Heart left ventricle (tissue), 16 donors: ENCODE data around the gene B4GALNT3. TPM values are rescaled to one million over a fixed set of nuclear protein-coding genes. Genes with fewer than 3 reads are reported as not detected.

Experiments used
- ATAC-seq, 4 donors: fragments of 200-7000 bp; cut with Tn5 transposase; one replicate each; pipeline ENCODE4 v1.9.1; 2020 to 2022; ENCODE audit warnings: moderate library complexity in 4 of 4, mild to moderate bottlenecking in 3 of 4, moderate number of reproducible peaks in 1 of 4
- DNase-seq, 5 donors: peaks; one replicate each; pipeline ENCODE4 v3.0.0-alpha.2; 2020
- H3K27ac ChIP-seq, 12 donors: fragments of 200-600 bp; sonication (generic) in 4 of 12; one replicate each; pipeline versions ENCODE4 v1.5.0 to v1.8.0; 2016 to 2022; ENCODE audit warnings: mild to moderate bottlenecking in 2 of 12
- H3K27me3 ChIP-seq, 9 donors: fragments of 200-600 bp; sonication (generic) in 2 of 9; one replicate each; pipeline versions ENCODE4 v1.5.1 to v1.8.0; 2016 to 2022; ENCODE audit warnings: mild to moderate bottlenecking in 3 of 9
- H3K36me3 ChIP-seq, 9 donors: fragments of 200-600 bp; sonication (generic) in 2 of 9; one replicate each; pipeline versions ENCODE4 v1.5.0 to v1.8.0; 2018 to 2022; ENCODE audit warnings: mild to moderate bottlenecking in 2 of 9
- H3K4me1 ChIP-seq, 12 donors: fragments of 200-600 bp; sonication (generic) in 4 of 12; one replicate each; pipeline versions ENCODE4 v1.5.0 to v1.8.0; 2016 to 2022; ENCODE audit warnings: mild to moderate bottlenecking in 3 of 12
- H3K4me3 ChIP-seq, 12 donors: fragments of 200-600 bp; sonication (generic) in 4 of 12; one replicate each; pipeline versions ENCODE4 v1.5.0 to v1.8.0; 2017 to 2022; ENCODE audit warnings: mild to moderate bottlenecking in 9 of 12, moderate library complexity in 4 of 12
- H3K9me3 ChIP-seq, 12 donors: fragments of 200-600 bp; sonication (generic) in 4 of 12; one replicate each; pipeline versions ENCODE4 v1.5.0 to v1.8.0; 2016 to 2022; ENCODE audit warnings: mild to moderate bottlenecking in 1 of 12
- CTCF ChIP-seq, 12 donors: fragments of 200-600 bp; sonication (generic) in 4 of 12; IDR thresholded peaks; one replicate each; pipeline versions ENCODE4 v1.5.0 to v1.8.0; 2018 to 2022; ENCODE audit warnings: antibody characterized with exemption in 12 of 12, mild to moderate bottlenecking in 5 of 12
- POLR2A ChIP-seq, 2 donors: fragments of 450-650 bp; IDR thresholded peaks; one replicate each; pipeline ENCODE4 v1.6.1; 2017; ENCODE audit warnings: antibody characterized with exemption in 2 of 2, mild to moderate bottlenecking in 2 of 2, moderate library complexity in 2 of 2
- WGBS, 4 donors: extraction: QIAGEN DNeasy Blood & Tissue Kit in 2 of 4; methylation state at CpG; one replicate each; pipeline versions ENCODE4 v1.1.5 to v1.1.7; 2013 to 2018; 5-methylcytosine and 5-hydroxymethylcytosine counted together
- intact Hi-C, 10 donors: fragments of 100-400 bp; cut with DNase I; formaldehyde crosslinking; loops; one replicate each; pipeline versions ENCODE4 v1.11.1 to v1.14.2; 2022
- polyA plus RNA-seq, 2 donors: library from polyadenylated mRNA; stranded (reverse); fragments of 200-250 nt; gene quantifications; one replicate each; pipeline ENCODE4 v1.2.3, GENCODE V29; 2013
- total RNA-seq, 9 donors: library from RNA; depleted of rRNA in 2 of 9; stranded (reverse); fragments of >200 nt in 2 of 9; fragmentation: NEBNext Ultra II Directional in 3 of 9; extraction: Animal tissue kit (Norgen Biotek cat#: 25700) in 3 of 9; gene quantifications; one replicate each; pipeline versions ENCODE4 v1.1.0 to v1.2.4, GENCODE V29; 2016 to 2023
- donor health status: ischemic (EF 13 %, LVEDD 7.1; RV severe dilation, severe dysfunction).
- donor health status: healthy with polysubstance abuse.
- donor health status: DM: no; HTN: yes; CAD: no.
- donor health status: DM: no; HTN: no; CAD: no.
- donor health status: ischemic (EF 25% LVEDD 6.9; RV normal size, moderate dysfunction).
- donor health status: ischemic (EF 25% LVEDD 5.7; RV mildly dilated, moderate dysfunction).
- donor health status: healthy.
- donor health status: DM: yes; HTN: yes; CAD: no.
- donor health status: ischemic (EF 35%, LVEDD 5.7; RV mildly dilated, moderate dysfunction).
- donor health status: nonischemic (EF 11% LVEDD 7.7; RV severe dilation, severe dysfunction).
- donor health status: DM: yes; HTN: yes; CAD: no.
- donor health status: PGD.
- donor health status: ischemic (EF 29% LVEDD 5.4; RV normal size, mild dysfunction).
- donor health status: nonischemic (EF 23%, LVEDD 6.1; RV moderate dilation, normal function).

The B4GALNT3 gene
- total and polyA plus RNA-seq, 11 donors, result 19.3 to 59.4 (median 34.1) TPM

- intact Hi-C loops, result loop anchor here in 9 of 10 donors (2.0 to 10.0 kb wide), 12 partner anchors 70 to 1032 kb away; partner anchors contain the start of genes FBXL14 (in 1 of the 9), RAD52 (in 1 of the 9) and WNK1 (in 1 of the 9)
- Histone ChIP-seq H3K4me3 (no peak overlapping the region), H3K4me1 (peaks cover 10 to 63% (median 53%) of the 10 kb centered on the region in 12 donors)
These were observed 112.8 kb downstream of the B4GALNT3 start for GRCh38 chr12:572532-572899.

GRCh38 chr12:573232-573631, 113.5 kb downstream of the B4GALNT3 start:
- intact Hi-C loops, result loop anchor here in 9 of 10 donors (2.0 to 10.0 kb wide), 12 partner anchors 69 to 1032 kb away; partner anchors contain the start of genes FBXL14 (in 1 of the 9), RAD52 (in 1 of the 9) and WNK1 (in 1 of the 9)
- DNase-seq, result peak in 1 of 5 donors; percentile 6
- Histone ChIP-seq H3K4me3 (no peak overlapping the region), H3K9me3 (peaks cover 0 to 4% (median 0%) of the 10 kb centered on the region in 12 donors), H3K27ac (peak overlapping the region in 5 of 12 donors; percentile 4 to 98 (median 32)), H3K4me1 (peaks cover 10 to 67% (median 53%) of the 10 kb centered on the region in 12 donors), H3K27me3 (no peaks in the 10 kb centered on the region), H3K36me3 (no peaks in the 10 kb centered on the region)
- 88 to 90% (median 89%) methylated on average over 5 of the region's 5 CpGs for WGBS, 4 donors
- TF ChIP-seq CTCF (IDR thresholded peaks at IDR 0.05) (no peak), POLR2A (IDR thresholded peaks at IDR 0.05) (no peak)
- no peak for ATAC-seq

More at GRCh38 chr12:572532-572899, 112.8 kb downstream of the B4GALNT3 start:
- H3K27ac ChIP-seq, result peak overlapping the region; percentile 91 to 99 (median 95)
- WGBS, 4 donors, result 66 to 73% (median 69%) methylated on average over 3 of the region's 3 CpGs
- ATAC-seq (no peak), DNase-seq (no peak)
- H3K36me3 ChIP-seq, result no peaks in the 10 kb centered on the region
- H3K27me3 ChIP-seq, result no peaks in the 10 kb centered on the region
- peaks cover 0 to 4% (median 0%) of the 10 kb centered on the region in 12 donors for H3K9me3 ChIP-seq
- TF ChIP-seq CTCF (IDR thresholded peaks at IDR 0.05), result no peak
- TF ChIP-seq POLR2A (IDR thresholded peaks at IDR 0.05), result no peak

- TF ChIP-seq CTCF (IDR thresholded peaks at IDR 0.05) (no peak), POLR2A (IDR thresholded peaks at IDR 0.05) (no peak)
- DNase-seq (peak in 1 of 5 donors; percentile 2), ATAC-seq (no peak)
- intact Hi-C loops, result loop anchor here (2.0 to 10.0 kb wide), 12 partner anchors 53 to 1030 kb away; partner anchors contain the start of genes WNK1 (in 3 of the 10), FBXL14 (in 1 of the 10) and RAD52 (in 1 of the 10)
- no peaks in the 10 kb centered on the region for H3K36me3 ChIP-seq
- peaks cover 15 to 73% (median 58%) of the 10 kb centered on the region in 12 donors for H3K4me1 ChIP-seq
- peaks cover 0 to 4% (median 0%) of the 10 kb centered on the region in 12 donors for H3K9me3 ChIP-seq
- peak overlapping the region in 9 of 12 donors; percentile 45 to 98 (median 70) for H3K27ac ChIP-seq
- 79 to 87% (median 80%) methylated on average over 3 of the region's 3 CpGs for WGBS, 4 donors
- H3K4me3 ChIP-seq, result no peak overlapping the region
- no peaks in the 10 kb centered on the region for H3K27me3 ChIP-seq
These were observed 114.9 kb downstream of the B4GALNT3 start for GRCh38 chr12:574475-575128.

- Histone ChIP-seq H3K36me3 (no peaks in the 10 kb centered on the region), H3K9me3 (peaks cover 0 to 4% (median 0%) of the 10 kb centered on the region in 12 donors), H3K27ac (peak overlapping the region; percentile 11 to 98 (median 66)), H3K4me3 (no peak overlapping the region), H3K27me3 (no peaks in the 10 kb centered on the region), H3K4me1 (peaks cover 15 to 73% (median 54%) of the 10 kb centered on the region in 12 donors)
- ATAC-seq, result peak in 2 of 4 donors; percentile 3
- WGBS, 4 donors, result 88 to 91% (median 90%) methylated on average over 7 of the region's 7 CpGs
- no peak for TF ChIP-seq POLR2A (IDR thresholded peaks at IDR 0.05)
- intact Hi-C loops, result loop anchor here (2.0 to 10.0 kb wide), 10 partner anchors 52 to 1030 kb away; partner anchors contain the start of genes WNK1 (in 2 of the 10) and FBXL14 (in 1 of the 10)
- DNase-seq, result peak in 2 of 5 donors; percentile 20 to 53
These were observed 115.4 kb downstream of the B4GALNT3 start for GRCh38 chr12:575129-575502.
